Astrocyte (in vitro differentiated cells and primary cell): Measurements from ENCODE around the gene CBARP. TPM values are rescaled to one million over a fixed set of nuclear protein-coding genes. Genes with fewer than 3 reads are reported as not detected.

Experiments used
- DNase-seq: peaks from one replicate; pipeline ENCODE4 v3.0.0-alpha.2; 2010; ENCODE audit warnings: low read depth
- FAIRE-seq: peaks from 2 replicates; lab custom pipeline; 2011; peaks lifted over from hg19 to GRCh38; lab: Jason Lieb, UNC
- H2AFZ ChIP-seq: 2 replicates; pipeline ENCODE4 v1.6.0; 2012; ENCODE audit warnings: low read depth, low read length, inconsistent platforms
- H3K27ac ChIP-seq: 2 replicates; pipeline ENCODE4 v1.5.1; 2011; ENCODE audit warnings: low read depth, low read length, inconsistent platforms
- H3K27me3 ChIP-seq: 2 replicates; pipeline ENCODE4 v1.6.0; 2011; ENCODE audit warnings: low read length, inconsistent platforms; ENCODE audit not compliant: insufficient read depth
- H3K36me3 ChIP-seq: 2 replicates; pipeline ENCODE4 v1.5.1; 2011; ENCODE audit warnings: low read length, inconsistent platforms; ENCODE audit not compliant: insufficient read depth
- H3K4me1 ChIP-seq: 2 replicates; pipeline ENCODE4 v1.5.1; 2011; ENCODE audit warnings: low read length, inconsistent platforms; ENCODE audit not compliant: insufficient read depth
- H3K4me2 ChIP-seq: 2 replicates; pipeline ENCODE4 v1.6.0; 2012; ENCODE audit warnings: low read length, inconsistent platforms
- H3K4me3 ChIP-seq: 2 replicates; pipeline ENCODE4 v1.5.1; 2011; ENCODE audit warnings: low read depth, mild to moderate bottlenecking, low read length, inconsistent platforms; ENCODE audit not compliant: insufficient read depth
- H3K79me2 ChIP-seq: 2 replicates; pipeline ENCODE4 v1.6.0; 2012; ENCODE audit warnings: mild to moderate bottlenecking, low read length, inconsistent platforms; ENCODE audit not compliant: insufficient read depth
- H3K9ac ChIP-seq: 2 replicates; pipeline ENCODE4 v1.6.0; 2012; ENCODE audit warnings: mild to moderate bottlenecking, low read length, inconsistent platforms
- H3K9me3 ChIP-seq: 2 replicates; pipeline ENCODE4 v1.5.1; 2012; ENCODE audit warnings: low read depth, mild to moderate bottlenecking, low read length, inconsistent platforms; ENCODE audit not compliant: insufficient read depth
- H4K20me1 ChIP-seq: 2 replicates; pipeline ENCODE4 v1.6.0; 2012; ENCODE audit warnings: low read length, inconsistent platforms; ENCODE audit not compliant: insufficient read depth
- H3K27ac Mint-ChIP-seq: one replicate; pipeline ENCODE4 v1.8.0; 2021; ENCODE audit warnings: mild to moderate bottlenecking, mixed read lengths; ENCODE audit not compliant: unreplicated experiment
- H3K27me3 Mint-ChIP-seq: one replicate; pipeline ENCODE4 v1.8.0; 2021; ENCODE audit warnings: low read depth, mixed read lengths; ENCODE audit not compliant: unreplicated experiment
- H3K36me3 Mint-ChIP-seq: one replicate; pipeline ENCODE4 v1.8.0; 2021; ENCODE audit warnings: low read depth, mixed read lengths; ENCODE audit not compliant: unreplicated experiment
- H3K4me1 Mint-ChIP-seq: one replicate; pipeline ENCODE4 v1.8.0; 2021; ENCODE audit warnings: low read depth, mixed read lengths; ENCODE audit not compliant: unreplicated experiment
- H3K4me3 Mint-ChIP-seq: one replicate; pipeline ENCODE4 v1.8.0; 2021; ENCODE audit warnings: mild to moderate bottlenecking, moderate library complexity, mixed read lengths; ENCODE audit not compliant: unreplicated experiment
- H3K9me3 Mint-ChIP-seq: one replicate; pipeline ENCODE4 v1.8.0; 2021; ENCODE audit warnings: mild to moderate bottlenecking, mixed read lengths; ENCODE audit not compliant: unreplicated experiment
- EZH2 ChIP-seq: IDR thresholded peaks from 2 replicates; pipeline ENCODE4 v1.6.1; 2012; ENCODE audit warnings: mild to moderate bottlenecking, low read length, inconsistent platforms; ENCODE audit not compliant: insufficient read depth
- total RNA-seq: library from RNA; stranded (reverse); gene quantifications from 2 replicates; pipeline ENCODE4 v1.2.1, GENCODE V29; 2021
- TF ChIP-seq, protein P1 (sequence below): IDR thresholded peaks from 2 replicates; pipeline ENCODE4 v1.5.1; 2011; ENCODE audit warnings: low read depth, mild to moderate bottlenecking, inconsistent platforms, low read length, moderate library complexity; ENCODE audit not compliant: insufficient read depth

The CBARP gene
- total RNA-seq, 1 donor from 2014 or later = 19.8 TPM

DNA sequence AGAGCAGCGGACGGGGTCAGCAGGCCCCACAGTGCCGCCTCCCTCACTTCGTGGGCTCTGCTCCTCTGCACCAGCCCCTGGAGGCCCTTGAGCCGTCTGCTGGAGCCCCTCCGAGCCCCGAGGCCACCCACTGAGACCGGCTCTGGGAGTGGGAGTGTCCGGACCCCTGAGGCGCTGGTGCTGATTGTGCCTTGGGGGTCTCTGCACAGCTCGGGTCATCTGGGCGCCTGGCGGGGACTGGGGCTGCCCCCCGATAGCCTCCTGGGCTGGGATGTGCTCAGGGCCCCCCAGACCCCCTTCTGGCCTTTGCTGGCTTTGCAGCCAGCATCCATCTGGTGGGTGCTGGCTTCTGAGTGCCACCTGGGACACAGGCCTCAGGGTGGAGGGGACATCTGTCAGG is 15.4 kb downstream of the CBARP start:
- Mint-ChIP-seq H3K27ac (no peak overlapping the region), H3K9me3 (no peaks in the 10 kb centered on the region), H3K4me3 (no peak overlapping the region), H3K36me3 (no peaks in the 10 kb centered on the region), H3K27me3 (no peaks in the 10 kb centered on the region), H3K4me1 (no peaks in the 10 kb centered on the region)
- no peaks in the 10 kb centered on the region for H3K27me3 ChIP-seq
- H3K4me1 ChIP-seq = no peaks in the 10 kb centered on the region
- no peak for DNase-seq
- TF ChIP-seq, protein P1, sequence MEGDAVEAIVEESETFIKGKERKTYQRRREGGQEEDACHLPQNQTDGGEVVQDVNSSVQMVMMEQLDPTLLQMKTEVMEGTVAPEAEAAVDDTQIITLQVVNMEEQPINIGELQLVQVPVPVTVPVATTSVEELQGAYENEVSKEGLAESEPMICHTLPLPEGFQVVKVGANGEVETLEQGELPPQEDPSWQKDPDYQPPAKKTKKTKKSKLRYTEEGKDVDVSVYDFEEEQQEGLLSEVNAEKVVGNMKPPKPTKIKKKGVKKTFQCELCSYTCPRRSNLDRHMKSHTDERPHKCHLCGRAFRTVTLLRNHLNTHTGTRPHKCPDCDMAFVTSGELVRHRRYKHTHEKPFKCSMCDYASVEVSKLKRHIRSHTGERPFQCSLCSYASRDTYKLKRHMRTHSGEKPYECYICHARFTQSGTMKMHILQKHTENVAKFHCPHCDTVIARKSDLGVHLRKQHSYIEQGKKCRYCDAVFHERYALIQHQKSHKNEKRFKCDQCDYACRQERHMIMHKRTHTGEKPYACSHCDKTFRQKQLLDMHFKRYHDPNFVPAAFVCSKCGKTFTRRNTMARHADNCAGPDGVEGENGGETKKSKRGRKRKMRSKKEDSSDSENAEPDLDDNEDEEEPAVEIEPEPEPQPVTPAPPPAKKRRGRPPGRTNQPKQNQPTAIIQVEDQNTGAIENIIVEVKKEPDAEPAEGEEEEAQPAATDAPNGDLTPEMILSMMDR = no peak
- H3K36me3 ChIP-seq = no peaks in the 10 kb centered on the region
- H2AFZ ChIP-seq = no peak overlapping the region
- H3K4me3 ChIP-seq = no peak overlapping the region
- no peak overlapping the region for H3K9ac ChIP-seq
- H3K79me2 ChIP-seq = peaks cover 32% of the 10 kb centered on the region
- FAIRE-seq = no peak
- H4K20me1 ChIP-seq = peaks cover 76% of the 10 kb centered on the region
- no peaks in the 10 kb centered on the region for H3K9me3 ChIP-seq
- no peak overlapping the region for H3K4me2 ChIP-seq
- H3K27ac ChIP-seq = no peak overlapping the region

DNA sequence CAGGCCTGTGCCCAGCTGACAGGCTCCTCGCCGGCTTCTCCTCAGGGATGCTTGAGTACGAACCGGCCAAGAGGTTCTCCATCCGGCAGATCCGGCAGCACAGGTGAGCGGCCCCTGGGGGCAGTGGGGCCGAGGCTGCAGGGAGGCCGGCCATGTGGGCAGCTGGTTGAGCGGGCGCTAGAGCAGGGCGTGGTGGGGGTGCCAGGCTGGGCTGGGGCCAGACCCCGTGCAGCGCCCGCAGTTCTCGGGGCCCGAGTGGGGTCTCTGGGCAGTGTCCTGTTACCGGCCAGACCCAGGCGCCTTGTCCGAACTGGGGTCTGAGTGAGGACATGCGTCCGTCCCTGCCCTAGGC is 15.9 kb downstream of the CBARP start:
- FAIRE-seq (no peak), DNase-seq (no peak)
- Histone ChIP-seq H3K4me2 (no peak overlapping the region), H3K27me3 (no peaks in the 10 kb centered on the region), H3K4me3 (no peak overlapping the region), H3K27ac (no peak overlapping the region), H3K9ac (no peak overlapping the region), H3K79me2 (peaks cover 37% of the 10 kb centered on the region), H2AFZ (no peak overlapping the region), H4K20me1 (peaks cover 81% of the 10 kb centered on the region), H3K4me1 (peaks cover 2% of the 10 kb centered on the region), H3K9me3 (no peaks in the 10 kb centered on the region), H3K36me3 (no peaks in the 10 kb centered on the region)
- TF ChIP-seq, protein P1 = no peak
- TF ChIP-seq EZH2 = no peak
- no peaks in the 10 kb centered on the region for H3K9me3 Mint-ChIP-seq
- H3K4me3 Mint-ChIP-seq = no peak overlapping the region
- H3K4me1 Mint-ChIP-seq = no peaks in the 10 kb centered on the region
- no peak overlapping the region for H3K27ac Mint-ChIP-seq
- H3K36me3 Mint-ChIP-seq = no peaks in the 10 kb centered on the region
- no peaks in the 10 kb centered on the region for H3K27me3 Mint-ChIP-seq

DNA sequence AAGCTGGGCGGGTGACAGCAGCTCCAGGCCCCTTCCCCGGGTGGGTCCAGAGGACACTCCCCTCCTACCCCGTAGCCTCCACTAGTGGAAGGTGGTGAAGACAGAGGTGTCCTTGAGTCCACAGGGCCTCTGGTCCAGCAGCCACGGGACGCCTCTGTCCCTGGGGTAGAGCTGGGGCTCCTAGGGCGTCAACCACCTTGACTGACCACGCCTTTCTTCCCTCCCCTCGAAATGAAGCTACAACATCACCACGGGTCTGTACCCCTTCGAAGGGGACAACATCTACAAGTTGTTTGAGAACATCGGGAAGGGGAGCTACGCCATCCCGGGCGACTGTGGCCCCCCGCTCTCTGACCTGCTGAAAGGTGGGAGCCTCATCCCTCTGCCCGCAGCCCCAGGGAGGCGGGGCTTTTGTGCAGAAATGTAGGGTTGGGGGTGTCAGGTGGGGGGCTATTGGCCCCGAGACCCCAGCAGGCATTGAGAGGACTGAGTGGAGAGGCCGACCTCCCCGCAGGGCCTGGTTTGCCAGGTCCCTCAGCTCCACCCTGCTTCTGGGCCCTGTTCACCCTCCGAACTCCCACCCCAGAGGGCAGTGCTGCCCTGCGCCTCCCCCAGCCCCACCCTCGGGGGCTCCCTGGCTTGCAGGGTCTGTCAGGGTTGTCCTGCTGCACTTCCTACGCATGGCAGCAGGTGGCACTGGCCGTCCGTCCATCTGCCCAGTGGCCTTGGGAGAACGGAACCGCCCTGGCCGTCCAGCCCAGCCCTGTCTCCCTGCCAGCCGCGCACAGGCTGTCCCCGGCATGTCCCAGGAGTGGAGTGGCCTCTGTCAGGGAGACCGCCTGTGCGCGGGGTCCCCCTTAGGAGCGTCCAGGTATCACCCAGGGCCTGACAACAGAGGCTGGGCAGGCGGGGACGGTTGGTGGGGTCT is 16.6 kb downstream of the CBARP start:
- no peak for DNase-seq
- no peak for TF ChIP-seq EZH2
- TF ChIP-seq, protein P1 = peak; percentile 40
- Mint-ChIP-seq H3K4me1 (peaks cover 3% of the 10 kb centered on the region), H3K27ac (no peak overlapping the region), H3K4me3 (no peak overlapping the region), H3K36me3 (no peaks in the 10 kb centered on the region), H3K27me3 (no peaks in the 10 kb centered on the region), H3K9me3 (no peaks in the 10 kb centered on the region)
- Histone ChIP-seq H2AFZ (no peak overlapping the region), H3K27ac (no peak overlapping the region), H3K27me3 (no peaks in the 10 kb centered on the region), H3K9ac (no peak overlapping the region), H3K79me2 (peaks cover 41% of the 10 kb centered on the region), H4K20me1 (peaks cover 87% of the 10 kb centered on the region), H3K4me2 (no peak overlapping the region), H3K4me3 (no peak overlapping the region), H3K4me1 (peaks cover 8% of the 10 kb centered on the region), H3K36me3 (no peaks in the 10 kb centered on the region), H3K9me3 (no peaks in the 10 kb centered on the region)
- FAIRE-seq = no peak
